Fibroblast of skin of left quadriceps (primary cell): ENCODE results near the gene PIK3R5.
A peak's percentile ranks its signal among the peaks of the same experiment; 100 is the strongest.

Source experiments
- DNase-seq, 2 experiments: peaks; one replicate each; pipeline ENCODE4 v3.0.0-alpha.2; 2013; ENCODE audit warnings: low read depth in 2 of 2

The PIK3R5 gene

DNA sequence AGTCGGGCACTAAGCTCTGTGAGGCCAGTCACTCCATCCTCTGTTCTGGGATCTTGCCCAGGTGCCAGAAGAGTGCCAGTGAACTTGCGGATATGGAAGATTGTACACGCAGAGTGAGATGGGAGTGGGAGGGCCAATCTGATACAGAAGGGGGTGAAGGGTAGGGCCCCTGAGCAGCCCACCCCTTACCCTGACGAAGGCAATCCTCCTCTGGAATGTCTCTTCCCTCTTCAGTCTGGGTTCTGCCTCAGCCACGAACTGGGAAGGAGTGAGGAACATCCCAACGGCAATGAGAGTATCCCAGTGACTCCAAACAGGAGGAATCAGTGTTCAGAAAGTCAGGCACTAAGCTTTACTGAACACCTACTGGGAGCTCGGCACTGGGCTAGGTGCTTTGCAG lies 86.1 kb downstream of the PIK3R5 start:
- no peak for DNase-seq

DNA sequence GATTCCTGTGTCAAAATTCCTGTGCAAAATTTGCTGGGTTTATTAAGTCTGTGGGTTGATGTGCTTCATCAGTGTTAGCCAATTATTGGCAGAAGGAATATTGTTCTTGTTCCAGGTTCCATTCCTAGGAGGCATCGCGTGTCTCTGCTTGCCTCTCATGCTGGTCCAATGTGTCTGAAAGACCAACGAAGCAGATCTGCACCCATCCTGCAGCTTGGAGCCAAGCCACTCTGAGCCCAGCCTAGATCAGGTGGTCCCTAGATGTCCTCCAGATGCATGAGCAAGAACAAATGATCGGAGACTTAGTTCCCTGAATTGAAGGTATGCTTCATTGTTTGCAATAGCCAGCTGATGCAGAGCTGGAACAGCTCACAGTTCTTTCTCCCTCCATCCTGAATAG lies 87.5 kb downstream of the PIK3R5 start:
- DNase-seq: no peak

DNA sequence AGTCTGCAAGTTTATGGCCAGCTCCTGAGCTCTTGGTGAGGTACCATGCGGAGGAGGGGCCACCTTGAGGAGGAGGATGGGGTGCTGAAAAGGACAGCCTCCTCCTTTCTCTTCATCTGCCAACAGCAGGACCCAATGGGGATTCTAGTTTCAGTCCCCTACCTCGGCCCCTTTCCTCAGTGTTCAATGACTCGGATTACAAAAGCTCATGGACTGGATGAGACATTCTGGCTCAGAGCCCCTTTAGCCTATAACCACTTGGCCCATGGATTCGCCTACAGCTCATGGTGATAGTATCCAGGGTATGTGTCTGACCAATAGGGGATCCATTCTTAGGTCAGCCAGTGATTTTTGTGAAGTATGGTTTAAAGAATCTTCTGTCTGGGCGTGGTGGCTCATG lies 89.5 kb downstream of the PIK3R5 start:
- DNase-seq: peak; percentile 20 to 22

DNA sequence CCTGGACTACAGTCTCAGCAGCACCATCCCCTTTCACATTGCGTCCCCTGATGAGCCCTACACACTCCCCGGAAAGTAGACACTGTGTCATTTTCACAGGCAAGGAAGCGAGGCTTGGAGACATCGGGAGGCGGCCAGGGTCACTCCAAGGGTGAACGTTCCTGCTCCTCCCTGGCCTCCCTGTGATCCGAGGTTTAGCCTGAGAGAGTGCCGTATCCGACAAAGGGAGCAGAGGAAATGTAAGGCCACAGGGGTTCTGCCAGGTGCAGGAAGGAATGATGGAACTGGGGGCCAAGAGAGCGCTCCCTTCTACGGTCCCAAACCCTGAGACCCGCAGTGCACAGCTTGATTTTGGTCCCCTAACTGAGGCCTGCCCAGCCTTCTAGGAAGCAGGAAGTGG lies 90.1 kb downstream of the PIK3R5 start:
- no peak for DNase-seq

DNA sequence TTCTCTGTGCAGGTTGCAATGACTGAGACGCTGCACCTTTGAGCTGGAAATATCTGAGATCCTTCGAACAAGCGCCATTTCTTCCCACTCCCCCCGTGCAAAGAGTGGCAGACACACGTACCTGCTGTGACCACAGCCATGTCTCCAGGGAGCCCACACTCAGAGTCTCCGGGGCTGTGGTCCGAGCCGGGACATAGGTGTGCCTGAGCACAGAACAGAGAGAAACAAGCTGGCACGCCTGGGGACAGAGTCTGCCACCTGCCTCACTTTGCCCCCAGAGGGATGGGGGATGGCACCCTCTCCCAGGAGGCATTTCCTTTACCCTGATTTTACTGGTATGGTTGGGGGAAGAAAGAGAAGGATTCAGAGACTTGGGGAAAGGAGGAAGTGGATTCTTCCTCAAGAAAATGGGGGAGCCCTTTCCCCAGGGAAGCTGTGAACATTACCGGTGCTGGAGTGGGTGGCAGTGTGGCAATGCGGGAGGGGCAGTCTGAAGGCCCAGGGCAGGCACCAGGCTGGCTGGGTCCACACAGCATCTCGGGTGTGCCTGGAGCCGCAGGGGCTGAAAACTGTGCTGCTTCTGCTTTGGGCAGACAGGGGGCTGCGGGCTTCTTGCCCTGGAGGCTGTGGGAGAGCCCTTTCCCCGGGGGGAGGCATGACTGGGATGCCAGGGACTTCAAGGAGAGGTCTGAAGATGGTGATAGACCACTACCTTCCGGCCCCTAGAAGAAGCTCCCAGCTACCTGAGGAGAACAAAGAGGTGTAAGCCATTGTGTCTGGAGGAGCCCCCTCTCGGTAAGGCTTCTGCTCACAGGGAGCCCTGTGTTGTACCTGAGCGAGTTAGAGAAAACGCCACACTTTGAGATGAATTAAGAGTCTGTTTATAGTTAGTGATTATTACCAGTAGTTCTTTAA lies 91.4 kb downstream of the PIK3R5 start:
- no peak for DNase-seq

DNA sequence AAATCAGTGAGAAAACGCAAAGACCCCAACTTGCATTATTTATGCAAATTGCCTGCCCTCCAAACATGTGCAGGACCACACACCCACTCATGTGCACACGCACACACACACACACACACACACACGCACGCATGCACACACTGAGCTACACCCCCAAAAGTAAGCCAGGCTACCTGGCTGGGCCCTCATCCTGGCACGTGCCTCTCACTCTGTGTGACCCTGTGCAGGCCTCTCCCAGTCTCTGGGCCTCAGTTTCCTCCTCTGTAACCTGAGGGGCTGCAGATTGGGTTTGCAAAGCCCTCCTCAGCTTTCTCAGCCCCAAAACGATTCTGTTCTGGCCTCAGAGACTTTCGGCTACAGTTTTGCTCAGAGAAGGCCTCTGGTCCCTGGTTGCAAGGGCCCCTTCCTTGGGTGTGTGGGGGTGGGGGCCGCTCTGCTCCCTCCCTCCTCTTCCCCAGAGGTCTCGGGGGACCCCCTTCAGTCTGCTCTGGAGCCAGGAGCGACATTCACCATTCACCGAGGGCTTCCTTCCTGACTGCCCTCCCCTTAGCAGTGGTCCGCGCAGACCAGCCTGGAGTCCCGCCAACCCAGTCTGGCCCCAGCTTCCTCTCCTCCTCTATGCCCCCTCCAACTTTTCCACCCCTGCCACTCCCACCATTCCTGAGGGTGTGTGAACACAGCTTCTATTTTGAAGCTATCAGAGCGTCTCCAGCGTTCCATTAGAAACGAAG lies 92.6 kb downstream of the PIK3R5 start:
- DNase-seq: no peak

DNA sequence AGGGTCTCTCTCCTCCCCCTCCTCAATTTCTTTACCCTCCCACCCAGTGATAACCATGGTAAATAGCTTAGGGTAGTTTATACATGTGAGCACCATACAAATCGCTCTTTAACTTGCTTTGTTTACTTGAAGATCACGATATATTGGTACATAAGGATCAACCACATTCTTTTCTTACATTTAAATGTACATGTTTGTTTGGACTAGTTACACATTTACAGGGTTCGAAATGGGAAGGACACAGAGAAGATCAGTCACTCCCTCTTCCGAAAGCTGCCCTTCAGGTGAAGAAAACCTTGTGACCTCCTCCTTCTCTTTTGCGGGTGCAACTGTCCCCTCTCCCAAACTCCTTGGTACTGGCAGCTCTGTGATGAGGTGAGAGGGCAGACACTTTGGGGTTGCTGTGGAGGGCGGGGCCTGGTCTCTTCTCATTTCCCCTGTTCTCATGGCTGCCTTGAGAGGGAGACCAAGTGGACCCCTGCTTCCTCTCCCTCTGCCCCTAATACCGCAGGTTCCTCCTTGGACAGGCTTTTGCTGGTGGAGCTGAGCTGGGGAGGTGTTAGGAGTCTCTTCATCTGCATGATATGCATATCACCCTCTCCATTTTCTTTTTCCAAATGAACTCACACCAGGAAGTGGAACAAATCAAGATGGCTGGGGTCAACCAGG lies 93.3 kb downstream of the PIK3R5 start:
- DNase-seq: no peak

DNA sequence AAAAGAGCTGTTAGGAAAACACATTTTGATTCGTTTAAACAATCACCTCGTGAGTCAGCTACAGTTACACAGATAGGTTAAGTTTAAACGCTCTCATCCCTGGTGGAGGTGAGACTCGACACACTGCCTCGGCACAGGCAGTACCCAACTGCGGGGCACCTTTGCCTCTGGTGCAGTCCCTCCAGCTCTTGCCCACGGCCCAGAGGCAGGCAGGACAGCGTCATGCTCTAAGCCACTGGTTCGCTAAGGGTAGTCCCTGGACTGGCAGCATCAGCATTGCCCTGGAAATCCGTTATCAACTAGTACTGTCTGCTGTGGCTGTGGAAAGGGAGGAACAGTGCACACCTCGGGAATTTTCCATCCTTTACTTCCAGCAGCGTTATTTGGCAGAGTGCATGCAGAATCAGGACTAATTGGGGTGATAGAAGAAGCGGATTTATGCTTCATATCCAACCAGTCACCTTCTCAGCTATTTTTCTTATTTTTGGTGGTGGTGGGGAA lies 94.4 kb downstream of the PIK3R5 start:
- no peak for DNase-seq

DNA sequence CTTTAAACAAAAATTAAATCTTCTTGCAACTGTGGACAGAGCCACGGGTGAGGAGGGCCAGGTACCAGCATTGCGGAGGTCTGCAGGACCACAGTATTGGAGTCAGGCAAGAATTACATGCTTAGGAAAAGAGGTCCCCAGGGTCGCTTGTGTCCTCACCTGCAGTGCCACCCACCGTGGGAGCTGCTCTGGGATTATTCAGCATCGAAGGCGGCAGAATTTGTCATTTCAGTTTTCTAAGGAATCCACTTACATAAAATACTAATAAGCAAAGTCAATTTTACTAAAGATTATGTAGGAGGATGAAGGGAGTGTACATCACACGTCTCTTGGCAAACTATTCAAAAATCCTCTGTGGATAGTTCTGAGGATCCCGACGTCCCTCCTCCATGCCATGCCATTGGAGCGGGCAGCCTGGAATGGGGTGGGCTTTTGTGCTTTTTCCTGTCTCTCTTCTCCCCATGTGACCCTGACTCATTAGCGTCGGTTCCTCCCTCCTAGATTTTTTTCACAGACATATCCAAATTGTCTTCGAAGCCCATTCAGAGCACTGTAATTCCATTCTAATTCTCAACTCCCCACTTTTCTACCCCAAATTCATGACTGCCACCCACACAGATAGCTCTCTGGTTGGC lies 95.0 kb downstream of the PIK3R5 start:
- DNase-seq: no peak

DNA sequence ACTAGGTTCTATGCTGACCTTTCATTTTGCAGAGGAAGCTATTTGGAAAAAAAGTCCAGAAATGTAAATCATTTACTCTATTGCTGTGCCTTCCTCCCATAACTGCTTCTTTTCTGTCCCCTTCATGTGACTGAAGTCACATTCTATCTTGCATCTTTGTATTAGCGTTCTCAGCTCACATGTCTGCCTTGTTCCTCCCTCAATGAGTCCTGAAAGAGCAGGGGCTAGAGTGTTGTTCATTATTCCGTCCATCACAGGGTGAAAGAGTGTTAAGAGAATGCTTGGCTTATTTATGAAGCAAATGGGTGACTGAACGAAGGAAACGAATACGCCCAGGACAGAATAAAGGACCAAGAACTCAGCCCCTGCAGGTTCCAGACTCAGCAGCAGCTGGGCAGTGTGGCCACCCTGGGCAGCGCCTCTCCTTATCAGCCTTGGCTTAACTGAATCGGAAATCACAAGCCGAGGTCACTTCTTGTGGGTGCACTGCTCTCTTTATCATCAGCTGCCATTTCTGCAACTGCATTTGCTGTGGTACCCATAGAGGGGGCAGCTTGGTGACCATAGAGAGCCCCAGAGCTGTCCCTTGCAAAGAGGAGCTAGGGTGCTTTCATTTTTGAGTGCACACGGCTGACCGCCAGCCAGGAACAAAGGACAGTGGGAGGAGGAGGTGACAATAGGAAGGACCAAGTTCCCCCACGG lies 96.2 kb downstream of the PIK3R5 start:
- DNase-seq: no peak

DNA sequence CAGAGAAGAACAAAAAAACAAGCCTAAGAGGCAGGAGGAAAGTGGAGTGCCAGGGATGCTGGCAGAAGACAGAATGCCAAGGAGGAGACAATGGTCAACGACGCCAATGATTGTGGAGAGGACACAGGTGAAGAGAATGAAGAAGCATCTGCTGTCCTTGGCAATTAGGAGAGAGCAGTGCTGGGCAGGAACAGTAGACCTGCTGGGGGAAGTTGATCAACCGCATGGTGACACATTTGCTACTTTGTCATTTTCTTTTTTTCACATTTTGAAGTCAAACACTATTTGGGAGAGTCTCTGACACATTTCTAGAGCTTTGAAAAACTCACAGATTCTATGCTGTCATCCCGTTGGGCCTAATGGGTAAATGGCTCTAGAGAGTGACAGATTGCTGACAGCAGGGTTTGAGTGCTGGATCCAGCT lies 97.0 kb downstream of the PIK3R5 start:
- no peak for DNase-seq

DNA sequence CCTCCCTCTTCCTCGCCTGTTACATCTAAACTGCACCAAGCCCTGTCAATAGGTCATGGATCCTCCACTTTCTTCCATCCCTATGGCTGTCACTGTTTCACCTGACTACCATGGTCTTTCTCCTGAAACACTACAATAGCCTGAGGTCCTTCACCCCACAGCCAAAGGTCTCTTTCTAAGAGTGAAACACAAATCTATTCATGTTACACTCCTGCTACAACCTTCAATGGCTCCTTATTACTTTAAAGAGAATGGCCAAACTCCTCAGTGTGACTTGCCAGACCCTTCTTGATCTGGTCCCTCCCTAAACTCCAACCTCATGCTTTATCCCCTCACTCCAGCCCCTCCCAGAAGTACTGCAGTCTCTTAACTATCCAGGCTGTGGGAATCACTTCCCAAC lies 97.4 kb downstream of the PIK3R5 start:
- DNase-seq: no peak

DNA sequence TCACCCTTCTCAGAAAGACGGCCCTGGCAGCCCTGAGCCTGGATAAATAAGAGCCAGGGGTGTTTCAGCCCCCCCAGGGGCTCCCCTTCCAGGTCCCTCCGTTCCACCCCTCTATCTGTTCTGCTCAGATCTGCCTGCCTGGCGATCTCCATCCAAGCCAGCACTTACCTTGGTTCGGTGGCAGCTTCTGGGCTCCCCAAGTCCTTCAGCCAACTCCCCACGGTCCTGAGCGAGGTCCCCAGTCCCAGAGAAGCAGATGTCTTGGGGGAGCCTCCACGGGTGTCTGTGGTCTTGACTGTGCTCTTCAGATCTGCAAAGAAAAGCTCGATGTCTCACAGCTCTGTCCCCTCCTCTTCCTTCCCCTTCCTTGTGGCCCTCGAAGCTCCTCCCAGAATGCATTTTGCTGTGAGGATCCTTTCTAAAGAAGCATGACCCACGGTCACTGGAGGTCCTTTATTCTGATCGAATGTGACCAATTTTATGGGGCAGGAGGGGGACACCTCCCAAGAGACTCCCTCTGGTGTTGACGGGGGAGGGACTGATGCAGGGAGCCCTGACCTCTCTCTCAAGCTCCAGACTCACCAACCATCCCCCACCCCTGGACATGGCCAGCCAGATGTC lies 98.0 kb downstream of the PIK3R5 start, which contains the start of gene PIK3R6:
Gene PIK3R6, minus strand, starts transcription at position 314 of the 621 bp plus-strand sequence. CDS start 17,880 bp downstream, outside the sequence.
- DNase-seq: no peak

DNA sequence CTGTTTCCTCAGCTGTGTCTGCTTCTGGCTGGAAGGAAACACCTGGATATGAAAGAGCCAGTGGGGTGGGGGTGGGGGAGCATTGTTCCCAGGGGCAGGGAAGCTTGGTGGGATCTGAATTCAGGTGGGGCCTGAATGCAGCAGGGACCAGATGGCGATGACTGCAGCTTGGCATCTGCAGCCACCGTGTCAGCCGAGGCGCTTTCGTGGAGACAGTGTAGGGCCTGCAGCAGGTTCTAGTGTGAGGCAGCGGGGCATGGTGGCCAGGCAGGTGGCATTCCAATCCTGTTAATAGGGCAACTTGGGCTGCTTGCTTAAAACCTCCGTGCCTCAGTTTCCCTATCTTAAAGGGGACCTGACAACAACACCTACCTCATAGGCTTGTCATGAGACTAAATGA lies 99.7 kb downstream of the PIK3R5 start:
- DNase-seq: no peak

DNA sequence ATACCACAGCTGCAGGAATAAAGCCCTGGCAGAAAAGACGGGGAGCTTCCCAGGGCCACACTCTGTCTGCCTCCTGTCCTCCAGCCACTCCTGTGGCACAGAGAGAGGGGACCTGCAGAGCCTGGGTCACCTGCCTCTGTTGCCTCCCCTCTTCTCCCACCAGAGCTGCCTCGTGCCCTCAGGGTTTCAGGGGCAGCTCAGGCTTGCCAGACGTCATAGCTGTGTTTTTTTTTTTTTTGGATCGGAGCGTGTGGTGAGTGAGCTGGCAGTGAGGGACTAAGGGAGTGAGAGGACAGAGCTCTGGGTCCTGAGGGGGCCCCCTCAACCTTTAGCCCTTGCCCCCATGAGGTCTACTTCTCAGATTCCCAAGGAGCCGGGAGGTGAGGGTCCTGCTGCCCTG lies 100.1 kb downstream of the PIK3R5 start:
- no peak for DNase-seq

DNA sequence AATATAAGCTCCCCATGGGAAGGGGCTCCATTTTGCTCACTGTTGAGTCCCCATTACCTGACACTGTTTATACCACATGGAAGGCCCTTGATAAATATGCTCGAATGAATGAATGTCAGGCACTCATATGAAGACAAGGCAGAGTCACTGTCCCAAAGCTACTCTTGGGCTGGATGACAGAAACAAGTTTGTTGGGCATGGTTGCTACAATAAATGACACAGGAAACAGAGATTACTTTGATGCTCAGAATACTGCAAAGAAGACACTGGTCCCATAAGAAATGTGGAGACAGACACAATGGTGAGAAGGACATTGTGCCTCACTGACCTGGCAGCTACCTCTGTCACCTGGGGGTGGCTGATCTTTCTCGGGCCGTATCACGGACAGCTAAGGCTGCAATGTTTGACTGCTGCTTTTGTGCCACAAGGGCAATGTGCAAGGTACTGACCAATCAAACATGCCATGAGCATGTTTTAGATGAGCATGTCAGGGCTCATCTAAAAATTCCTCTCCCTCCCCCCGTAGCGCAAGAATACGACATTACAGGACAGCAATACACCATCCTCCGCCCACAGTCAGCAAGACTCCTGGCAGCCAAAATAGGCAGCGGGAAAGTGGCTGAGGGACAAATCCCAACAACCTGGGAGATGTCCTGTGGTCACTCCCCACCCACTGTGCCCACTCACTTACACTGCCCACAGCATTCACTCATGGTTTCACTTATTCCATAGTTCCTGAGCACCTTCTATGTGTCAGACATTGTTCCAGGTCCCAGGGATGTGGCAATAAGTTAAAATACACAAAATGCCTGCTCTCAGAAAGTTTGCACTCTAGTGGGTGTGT lies 103.1 kb downstream of the PIK3R5 start:
- no peak for DNase-seq

DNA sequence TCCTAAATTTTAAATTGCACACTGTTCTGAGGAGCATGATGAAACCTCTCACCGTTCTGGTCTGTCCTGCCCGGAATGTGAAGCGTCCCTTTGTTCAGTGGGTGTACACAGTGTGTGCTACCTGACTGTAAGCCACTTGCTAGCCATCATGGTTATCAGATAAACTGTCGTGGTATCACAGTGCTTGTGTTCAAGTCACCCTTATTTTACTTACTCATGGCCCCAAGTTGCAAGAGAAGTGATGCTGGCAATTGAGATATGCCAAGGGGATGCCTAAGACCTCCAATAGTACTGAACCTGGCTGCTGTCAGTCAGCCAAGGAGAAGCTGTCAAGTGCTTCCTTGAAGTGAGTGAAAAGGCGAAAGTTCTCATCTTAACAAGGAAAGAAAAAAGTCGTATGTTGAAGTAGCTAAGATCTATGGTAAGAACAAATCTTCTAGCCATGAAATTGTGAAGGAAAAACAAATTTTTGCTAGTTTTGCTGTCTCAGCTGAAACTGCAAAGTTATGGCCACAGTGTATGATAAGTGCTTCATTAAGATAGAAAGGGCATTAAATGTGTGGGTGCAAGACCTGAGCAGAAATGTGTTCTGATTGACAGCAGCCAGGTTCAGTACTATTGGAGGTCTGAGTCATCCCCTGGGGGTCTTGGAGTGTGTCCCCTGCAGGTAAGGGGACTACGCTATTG lies 103.9 kb downstream of the PIK3R5 start:
- no peak for DNase-seq

DNA sequence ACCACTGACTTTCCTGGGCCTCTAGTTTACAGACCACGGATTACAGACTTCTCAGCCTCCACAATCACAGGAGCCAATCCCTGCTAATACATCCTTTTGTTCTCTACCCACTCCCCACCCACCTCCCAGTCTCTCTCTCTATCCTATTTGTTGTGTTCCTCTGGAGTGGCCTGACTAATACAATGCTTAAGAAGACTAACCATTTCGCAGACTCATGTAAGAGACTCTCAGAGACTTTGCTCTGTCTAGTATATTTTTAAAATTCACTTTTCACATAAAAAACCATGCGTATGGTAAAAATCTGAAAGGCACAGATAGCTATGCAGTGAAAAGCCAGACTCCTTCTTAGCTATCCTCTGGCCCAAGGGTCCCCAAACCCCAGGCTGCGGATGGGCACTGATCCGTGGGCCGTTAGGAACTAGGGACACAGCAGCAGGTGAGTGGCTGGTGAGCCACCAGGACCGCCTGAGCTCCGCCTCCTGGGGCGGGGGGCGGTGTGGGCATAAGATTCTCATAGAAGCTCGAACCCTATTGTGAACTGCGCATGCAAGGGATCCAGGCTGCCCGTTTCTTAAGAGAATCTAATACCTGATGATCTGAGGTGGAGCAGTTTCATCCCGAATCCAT lies 105.6 kb downstream of the PIK3R5 start:
- DNase-seq: no peak
